H9 (cell line): ENCODE measurements around the gene CCKAR. TPM values are rescaled to one million over a fixed set of nuclear protein-coding genes. Genes with fewer than 3 reads are reported as not detected.

ENCODE experiments used
- DNase-seq: peaks from one replicate; pipeline ENCODE4 v3.0.0-alpha.2; 2017
- H2AFZ ChIP-seq: one replicate; pipeline ENCODE4 v1.6.1; 2013; ENCODE audit warnings: mild to moderate bottlenecking, low read length, control low read depth, moderate library complexity
- H2AK5ac ChIP-seq: 2 replicates; pipeline ENCODE4 v1.6.1; 2013; ENCODE audit warnings: low read length, control low read depth, mixed read lengths; ENCODE audit not compliant: insufficient read length
- H2BK120ac ChIP-seq: one replicate; pipeline ENCODE4 v1.6.1; 2013; ENCODE audit warnings: low read depth, mild to moderate bottlenecking, low read length, control low read depth, inconsistent platforms; ENCODE audit not compliant: poor library complexity, severe bottlenecking
- H2BK12ac ChIP-seq: 2 replicates; pipeline ENCODE4 v1.6.1; 2013; ENCODE audit warnings: low read length, control low read depth, mixed read lengths, low read depth; ENCODE audit not compliant: insufficient read length
- H2BK15ac ChIP-seq: 2 replicates; pipeline ENCODE4 v1.6.1; 2013; ENCODE audit warnings: low read depth, low read length, control low read depth
- H2BK20ac ChIP-seq: one replicate; pipeline ENCODE4 v1.6.1; 2013; ENCODE audit warnings: low read depth, mild to moderate bottlenecking, low read length, control low read depth, inconsistent platforms; ENCODE audit not compliant: poor library complexity, severe bottlenecking
- H2BK5ac ChIP-seq: 2 replicates; pipeline ENCODE4 v1.6.1; 2013; ENCODE audit warnings: low read length, control low read depth, mixed read lengths; ENCODE audit not compliant: insufficient read length
- H3K14ac ChIP-seq: 2 replicates; pipeline ENCODE4 v1.6.1; 2013; ENCODE audit warnings: low read length, control low read depth; ENCODE audit not compliant: insufficient read depth
- H3K18ac ChIP-seq: 2 replicates; pipeline ENCODE4 v1.6.1; 2013; ENCODE audit warnings: low read depth, mild to moderate bottlenecking, mixed read lengths, low read length, control low read depth; ENCODE audit not compliant: insufficient read length
- H3K23ac ChIP-seq: 2 replicates; pipeline ENCODE4 v1.6.1; 2013; ENCODE audit warnings: low read length, control low read depth, mixed read lengths, low read depth; ENCODE audit not compliant: insufficient read length
- H3K23me2 ChIP-seq: 2 replicates; pipeline ENCODE4 v1.6.1; 2013; ENCODE audit warnings: low read depth, mild to moderate bottlenecking, mixed read lengths, low read length, control low read depth; ENCODE audit not compliant: insufficient read length, poor library complexity, severe bottlenecking
- H3K27ac ChIP-seq: 2 replicates; pipeline ENCODE4 v1.5.1; 2013; ENCODE audit warnings: low read length, control low read depth, mixed read lengths, low read depth; ENCODE audit not compliant: insufficient read length
- H3K27me3 ChIP-seq: 2 replicates; pipeline ENCODE4 v1.6.1; 2013; ENCODE audit warnings: low read length, control low read depth, inconsistent platforms; ENCODE audit not compliant: insufficient read depth
- H3K4ac ChIP-seq: 2 replicates; pipeline ENCODE4 v1.6.1; 2013; ENCODE audit warnings: low read depth, mild to moderate bottlenecking, control low read depth, inconsistent platforms, low read length, moderate library complexity
- H3K4me1 ChIP-seq: 2 replicates; pipeline ENCODE4 v1.6.1; 2013; ENCODE audit warnings: low read length, control low read depth, inconsistent platforms; ENCODE audit not compliant: insufficient read depth
- H3K4me2 ChIP-seq: 2 replicates; pipeline ENCODE4 v1.6.1; 2013; ENCODE audit warnings: low read length, control low read depth, mixed read lengths; ENCODE audit not compliant: insufficient read length, insufficient read depth
- H3K56ac ChIP-seq: 2 replicates; pipeline ENCODE4 v1.6.1; 2013; ENCODE audit warnings: low read depth, mild to moderate bottlenecking, mixed read lengths, low read length, control low read depth; ENCODE audit not compliant: insufficient read length
- H3K79me1 ChIP-seq: 2 replicates; pipeline ENCODE4 v1.6.1; 2013; ENCODE audit warnings: low read depth, mild to moderate bottlenecking, moderate library complexity, low read length, control low read depth, inconsistent platforms; ENCODE audit not compliant: insufficient read depth, poor library complexity, severe bottlenecking
- H3K79me2 ChIP-seq: 2 replicates; pipeline ENCODE4 v1.6.1; 2013; ENCODE audit warnings: low read length, control low read depth, inconsistent platforms; ENCODE audit not compliant: insufficient read depth
- H3K9ac ChIP-seq: 2 replicates; pipeline ENCODE4 v1.6.1; 2013; ENCODE audit warnings: low read length, control low read depth, mixed read lengths; ENCODE audit not compliant: insufficient read length; ENCODE audit errors: extremely low read depth
- H3K9me3 ChIP-seq: one replicate; pipeline ENCODE4 v1.6.1; 2013; ENCODE audit warnings: low read depth, low read length, inconsistent platforms; ENCODE audit not compliant: control insufficient read depth
- H3T11ph ChIP-seq: one replicate; pipeline ENCODE4 v1.6.1; 2013; ENCODE audit warnings: mild to moderate bottlenecking, low read length, control low read depth, inconsistent platforms
- H4K20me1 ChIP-seq: one replicate; pipeline ENCODE4 v1.6.1; 2013; ENCODE audit not compliant: control insufficient read depth, insufficient read length, insufficient read depth
- H4K5ac ChIP-seq: 2 replicates; pipeline ENCODE4 v1.6.1; 2013; ENCODE audit warnings: low read depth, mild to moderate bottlenecking, mixed read lengths, low read length, control low read depth; ENCODE audit not compliant: insufficient read length
- H4K8ac ChIP-seq: replicated peaks from 2 replicates; pipeline ENCODE4 v1.6.1; 2013; ENCODE audit warnings: low read length, control low read depth, mixed read lengths, low read depth; ENCODE audit not compliant: insufficient read length
- H4K91ac ChIP-seq: 2 replicates; pipeline ENCODE4 v1.6.1; 2013; ENCODE audit warnings: low read depth, mild to moderate bottlenecking, moderate library complexity, mixed read lengths, low read length, control low read depth; ENCODE audit not compliant: insufficient read length
- H3K27ac Mint-ChIP-seq, 3 experiments: 2 replicates in 2 of 3; 3 replicates in 1 of 3; pipeline ENCODE4 v1.8.0; 2020 to 2021; ENCODE audit warnings: mixed read lengths in 3 of 3, mild to moderate bottlenecking in 1 of 3, moderate library complexity in 1 of 3
- H3K27me3 Mint-ChIP-seq: 2 replicates; pipeline ENCODE4 v1.8.0; 2021; ENCODE audit warnings: low read depth, mild to moderate bottlenecking, moderate library complexity, mixed read lengths
- H3K36me3 Mint-ChIP-seq, 3 experiments: 2 replicates in 2 of 3; 3 replicates in 1 of 3; pipeline ENCODE4 v1.8.0; 2020 to 2021; ENCODE audit warnings: low read depth in 3 of 3, mixed read lengths in 3 of 3; ENCODE audit not compliant: insufficient read depth in 1 of 3
- H3K4me1 Mint-ChIP-seq, 2 experiments: 2 replicates each; pipeline ENCODE4 v1.8.0; 2020; ENCODE audit warnings: mixed read lengths in 2 of 2
- H3K4me3 Mint-ChIP-seq, 2 experiments: 2 replicates in 1 of 2; 3 replicates in 1 of 2; pipeline ENCODE4 v1.8.0; 2020 to 2021; ENCODE audit warnings: mild to moderate bottlenecking in 2 of 2, mixed read lengths in 2 of 2, moderate library complexity in 1 of 2
- H3K9me3 Mint-ChIP-seq, 2 experiments: 2 replicates in 1 of 2; 3 replicates in 1 of 2; pipeline ENCODE4 v1.8.0; 2020; ENCODE audit warnings: mild to moderate bottlenecking in 2 of 2, mixed read lengths in 2 of 2, moderate library complexity in 1 of 2
- WGBS: extraction: QIAGEN DNeasy Blood & Tissue Kit; methylation state at CpG from one replicate; pipeline ENCODE4 v1.1.7; 2013; ENCODE audit warnings: missing lambda C conversion rate, low lambda C conversion rate, mixed read lengths; ENCODE audit not compliant: insufficient read length; ENCODE audit errors: extremely low coverage; 5-methylcytosine and 5-hydroxymethylcytosine counted together
- total RNA-seq: library from RNA; stranded (reverse); gene quantifications from 2 replicates; pipeline ENCODE4 v1.2.1, GENCODE V29; 2021
- TF ChIP-seq, protein P1 (sequence below): fragments of 200-600 bp; sonication (generic); conservative IDR thresholded peaks from 3 replicates; pipeline ENCODE4 v1.8.0; 2021; ENCODE audit warnings: antibody characterized with exemption, mild to moderate bottlenecking

CCKAR gene
- total RNA-seq, 1 experiment from 2014 or later, result not detected

DNA sequence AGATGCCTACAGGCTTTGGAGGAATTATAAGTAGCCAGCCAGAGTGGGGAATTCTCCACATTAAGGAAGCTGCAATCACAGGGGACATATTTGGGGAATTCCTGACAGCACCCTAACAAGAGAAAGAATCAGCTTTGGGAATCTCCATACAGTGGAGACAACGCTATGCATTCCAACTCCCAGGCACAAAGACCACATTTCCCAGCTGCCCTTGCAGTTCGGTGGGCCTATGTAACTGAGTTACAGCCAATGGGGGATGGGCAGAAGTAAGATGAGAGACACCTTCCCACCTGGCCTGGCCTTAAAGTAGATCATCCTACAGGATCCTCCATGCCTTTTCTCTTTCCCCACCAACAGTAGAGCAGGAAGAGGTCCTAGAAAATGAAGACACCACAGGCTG, 43.4 kb upstream of the CCKAR start:
- no peak overlapping the region for H3K14ac ChIP-seq
- no peaks in the 10 kb centered on the region for H3K27me3 ChIP-seq
- H3K79me1 ChIP-seq, result no peaks in the 10 kb centered on the region
- H3K79me2 ChIP-seq, result no peaks in the 10 kb centered on the region
- H3K56ac ChIP-seq, result no peak overlapping the region
- no CpG with 5 or more reads among the region's 2 CpGs for WGBS
- H4K20me1 ChIP-seq, result no peaks in the 10 kb centered on the region
- Mint-ChIP-seq H3K4me1 (peaks cover 25 to 29% of the 10 kb centered on the region in 2 experiments), H3K36me3 (no peaks in the 10 kb centered on the region), H3K4me3 (no peak overlapping the region), H3K27me3 (peaks cover 2% of the 10 kb centered on the region), H3K27ac (peak overlapping the region in 2 of 3 experiments; percentile 15 to 42; a peak in 3 of 7 replicates), H3K9me3 (no peaks in the 10 kb centered on the region; a peak in 1 of 5 replicates)
- no peak overlapping the region for H3K27ac ChIP-seq
- H2BK5ac ChIP-seq, result no peak overlapping the region
- no peak overlapping the region for H4K91ac ChIP-seq
- no peak overlapping the region for H3T11ph ChIP-seq
- H2BK15ac ChIP-seq, result no peak overlapping the region
- H3K4me2 ChIP-seq, result no peak overlapping the region
- H3K23me2 ChIP-seq, result no peaks in the 10 kb centered on the region
- H4K5ac ChIP-seq, result no peak overlapping the region
- H3K23ac ChIP-seq, result no peak overlapping the region
- no peak overlapping the region for H4K8ac ChIP-seq
- H3K9me3 ChIP-seq, result no peaks in the 10 kb centered on the region
- H2BK120ac ChIP-seq, result no peak overlapping the region
- no peak overlapping the region for H2BK20ac ChIP-seq
- no peak overlapping the region for H2AFZ ChIP-seq
- H3K4ac ChIP-seq, result no peak overlapping the region
- H3K18ac ChIP-seq, result no peak overlapping the region
- no peaks in the 10 kb centered on the region; the same call in 1 of the 2 replicates for H3K4me1 ChIP-seq
- no peak overlapping the region for H3K9ac ChIP-seq
- H2BK12ac ChIP-seq, result no peak overlapping the region
- H2AK5ac ChIP-seq, result no peak overlapping the region
- TF ChIP-seq, protein P1, sequence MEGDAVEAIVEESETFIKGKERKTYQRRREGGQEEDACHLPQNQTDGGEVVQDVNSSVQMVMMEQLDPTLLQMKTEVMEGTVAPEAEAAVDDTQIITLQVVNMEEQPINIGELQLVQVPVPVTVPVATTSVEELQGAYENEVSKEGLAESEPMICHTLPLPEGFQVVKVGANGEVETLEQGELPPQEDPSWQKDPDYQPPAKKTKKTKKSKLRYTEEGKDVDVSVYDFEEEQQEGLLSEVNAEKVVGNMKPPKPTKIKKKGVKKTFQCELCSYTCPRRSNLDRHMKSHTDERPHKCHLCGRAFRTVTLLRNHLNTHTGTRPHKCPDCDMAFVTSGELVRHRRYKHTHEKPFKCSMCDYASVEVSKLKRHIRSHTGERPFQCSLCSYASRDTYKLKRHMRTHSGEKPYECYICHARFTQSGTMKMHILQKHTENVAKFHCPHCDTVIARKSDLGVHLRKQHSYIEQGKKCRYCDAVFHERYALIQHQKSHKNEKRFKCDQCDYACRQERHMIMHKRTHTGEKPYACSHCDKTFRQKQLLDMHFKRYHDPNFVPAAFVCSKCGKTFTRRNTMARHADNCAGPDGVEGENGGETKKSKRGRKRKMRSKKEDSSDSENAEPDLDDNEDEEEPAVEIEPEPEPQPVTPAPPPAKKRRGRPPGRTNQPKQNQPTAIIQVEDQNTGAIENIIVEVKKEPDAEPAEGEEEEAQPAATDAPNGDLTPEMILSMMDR, result no peak
- no peak for DNase-seq
